ENCODE measurements around the gene PDE4C.

DNA sequence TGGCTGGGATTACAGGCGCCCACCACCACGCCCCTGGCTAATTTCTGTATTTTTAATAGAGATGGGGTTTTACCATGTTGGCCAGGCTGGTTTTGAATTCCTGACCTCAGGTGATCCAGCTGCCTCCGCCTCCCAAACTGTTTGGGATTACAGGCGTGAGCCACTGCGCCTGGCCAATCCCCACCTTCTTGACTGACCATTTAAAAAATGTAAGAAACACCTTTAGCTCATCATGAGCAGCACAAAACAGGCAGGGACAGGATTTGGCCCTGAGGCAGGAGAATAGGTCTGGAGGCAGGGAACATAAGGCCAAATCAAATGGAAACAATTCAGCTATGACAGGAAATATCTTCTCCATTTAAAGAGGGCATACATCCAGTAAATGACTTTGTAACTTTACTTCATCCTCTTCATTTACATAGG is 34.6 kb downstream of the PDE4C start:
- no peak for TF ChIP-seq RAD21 (IDR thresholded peaks at IDR 0.05; ENCODE audit: low read depth)
- TF ChIP-seq EP300 (IDR thresholded peaks at IDR 0.05; ENCODE audit: borderline replicate concordance): no peak
- TF ChIP-seq, protein P1, sequence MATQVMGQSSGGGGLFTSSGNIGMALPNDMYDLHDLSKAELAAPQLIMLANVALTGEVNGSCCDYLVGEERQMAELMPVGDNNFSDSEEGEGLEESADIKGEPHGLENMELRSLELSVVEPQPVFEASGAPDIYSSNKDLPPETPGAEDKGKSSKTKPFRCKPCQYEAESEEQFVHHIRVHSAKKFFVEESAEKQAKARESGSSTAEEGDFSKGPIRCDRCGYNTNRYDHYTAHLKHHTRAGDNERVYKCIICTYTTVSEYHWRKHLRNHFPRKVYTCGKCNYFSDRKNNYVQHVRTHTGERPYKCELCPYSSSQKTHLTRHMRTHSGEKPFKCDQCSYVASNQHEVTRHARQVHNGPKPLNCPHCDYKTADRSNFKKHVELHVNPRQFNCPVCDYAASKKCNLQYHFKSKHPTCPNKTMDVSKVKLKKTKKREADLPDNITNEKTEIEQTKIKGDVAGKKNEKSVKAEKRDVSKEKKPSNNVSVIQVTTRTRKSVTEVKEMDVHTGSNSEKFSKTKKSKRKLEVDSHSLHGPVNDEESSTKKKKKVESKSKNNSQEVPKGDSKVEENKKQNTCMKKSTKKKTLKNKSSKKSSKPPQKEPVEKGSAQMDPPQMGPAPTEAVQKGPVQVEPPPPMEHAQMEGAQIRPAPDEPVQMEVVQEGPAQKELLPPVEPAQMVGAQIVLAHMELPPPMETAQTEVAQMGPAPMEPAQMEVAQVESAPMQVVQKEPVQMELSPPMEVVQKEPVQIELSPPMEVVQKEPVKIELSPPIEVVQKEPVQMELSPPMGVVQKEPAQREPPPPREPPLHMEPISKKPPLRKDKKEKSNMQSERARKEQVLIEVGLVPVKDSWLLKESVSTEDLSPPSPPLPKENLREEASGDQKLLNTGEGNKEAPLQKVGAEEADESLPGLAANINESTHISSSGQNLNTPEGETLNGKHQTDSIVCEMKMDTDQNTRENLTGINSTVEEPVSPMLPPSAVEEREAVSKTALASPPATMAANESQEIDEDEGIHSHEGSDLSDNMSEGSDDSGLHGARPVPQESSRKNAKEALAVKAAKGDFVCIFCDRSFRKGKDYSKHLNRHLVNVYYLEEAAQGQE (IDR thresholded peaks at IDR 0.05; ENCODE audit: low read depth): no peak
- TF ChIP-seq, protein P2, sequence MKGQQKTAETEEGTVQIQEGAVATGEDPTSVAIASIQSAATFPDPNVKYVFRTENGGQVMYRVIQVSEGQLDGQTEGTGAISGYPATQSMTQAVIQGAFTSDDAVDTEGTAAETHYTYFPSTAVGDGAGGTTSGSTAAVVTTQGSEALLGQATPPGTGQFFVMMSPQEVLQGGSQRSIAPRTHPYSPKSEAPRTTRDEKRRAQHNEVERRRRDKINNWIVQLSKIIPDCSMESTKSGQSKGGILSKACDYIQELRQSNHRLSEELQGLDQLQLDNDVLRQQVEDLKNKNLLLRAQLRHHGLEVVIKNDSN (IDR thresholded peaks at IDR 0.05): no peak
- TF ChIP-seq, protein P3, sequence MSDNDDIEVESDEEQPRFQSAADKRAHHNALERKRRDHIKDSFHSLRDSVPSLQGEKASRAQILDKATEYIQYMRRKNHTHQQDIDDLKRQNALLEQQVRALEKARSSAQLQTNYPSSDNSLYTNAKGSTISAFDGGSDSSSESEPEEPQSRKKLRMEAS (IDR thresholded peaks at IDR 0.05): no peak

Measured in Ishikawa (cell line).